GM19238 (cell line): ENCODE data around the gene ZSWIM8.

Experiments used
- DNase-seq: peaks from one replicate; pipeline ENCODE4 v3.0.0; 2011; ENCODE audit warnings: low spot score; ENCODE audit not compliant: insufficient read length

ZSWIM8 gene

GRCh38 chr10:73796766-73797165 is 11.4 kb downstream of the ZSWIM8 start:
- no peak for DNase-seq

DNA sequence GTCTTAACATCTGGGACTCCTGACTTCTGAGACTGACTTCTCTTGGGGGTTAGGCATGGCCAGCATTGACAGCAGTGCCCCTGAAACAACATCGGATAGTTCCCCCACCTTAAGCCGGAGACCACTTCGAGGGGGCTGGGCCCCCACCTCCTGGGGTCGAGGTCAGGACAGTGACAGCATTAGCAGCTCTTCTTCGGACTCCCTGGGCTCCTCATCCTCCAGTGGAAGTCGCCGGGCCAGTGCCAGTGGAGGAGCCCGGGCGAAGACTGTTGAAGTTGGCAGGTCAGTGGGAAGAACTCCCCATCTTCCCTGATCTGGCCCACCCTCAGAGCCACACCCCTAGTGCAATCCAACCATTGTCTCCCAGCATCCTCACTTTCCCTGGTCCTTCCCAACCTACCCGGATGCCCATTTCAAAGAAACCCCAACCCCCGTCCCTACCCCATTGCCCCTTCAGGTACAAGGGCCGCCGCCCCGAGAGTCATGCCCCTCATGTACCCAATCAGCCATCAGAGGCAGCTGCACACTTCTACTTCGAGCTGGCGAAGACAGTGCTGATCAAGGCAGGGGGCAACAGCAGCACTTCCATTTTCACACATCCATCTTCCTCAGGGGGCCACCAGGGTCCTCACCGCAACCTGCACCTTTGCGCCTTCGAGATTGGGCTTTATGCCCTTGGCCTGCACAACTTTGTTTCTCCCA is 12.1 kb downstream of the ZSWIM8 start:
- no peak for DNase-seq

- DNase-seq, result no peak
Observed at GRCh38 chr10:73798087-73798486, 12.7 kb downstream of the ZSWIM8 start.

DNA sequence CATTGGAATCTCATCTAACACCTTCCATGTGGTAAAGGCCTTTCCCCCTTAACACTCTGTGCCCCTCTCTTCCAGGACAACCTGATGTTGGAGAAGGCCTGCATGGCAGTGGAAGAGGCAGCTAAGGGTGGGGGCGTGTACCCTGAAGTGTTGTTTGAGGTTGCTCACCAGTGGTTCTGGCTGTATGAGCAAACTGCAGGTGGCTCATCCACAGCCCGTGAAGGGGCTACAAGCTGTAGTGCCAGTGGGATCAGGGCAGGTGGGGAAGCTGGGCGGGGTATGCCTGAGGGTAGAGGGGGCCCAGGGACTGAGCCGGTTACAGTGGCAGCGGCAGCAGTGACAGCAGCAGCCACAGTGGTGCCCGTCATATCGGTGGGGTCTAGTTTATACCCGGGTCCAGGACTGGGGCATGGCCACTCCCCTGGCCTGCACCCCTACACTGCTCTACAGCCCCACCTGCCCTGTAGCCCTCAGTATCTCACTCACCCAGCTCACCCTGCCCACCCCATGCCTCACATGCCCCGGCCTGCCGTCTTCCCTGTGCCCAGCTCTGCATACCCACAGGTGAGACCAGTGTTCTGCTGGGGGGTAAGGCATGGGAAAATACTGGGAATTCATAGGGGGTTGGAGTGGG is 13.6 kb downstream of the ZSWIM8 start:
- no peak for DNase-seq

GRCh38 chr10:73799899-73800559 is 14.6 kb downstream of the ZSWIM8 start:
- DNase-seq, result no peak

GRCh38 chr10:73800560-73801252 is 15.3 kb downstream of the ZSWIM8 start:
- no peak for DNase-seq

GRCh38 chr10:73801253-73801590 is 15.8 kb downstream of the ZSWIM8 start:
- DNase-seq, result no peak

- no peak for DNase-seq
Observed at GRCh38 chr10:73802276-73802991, 17.0 kb downstream of the ZSWIM8 start.

DNA sequence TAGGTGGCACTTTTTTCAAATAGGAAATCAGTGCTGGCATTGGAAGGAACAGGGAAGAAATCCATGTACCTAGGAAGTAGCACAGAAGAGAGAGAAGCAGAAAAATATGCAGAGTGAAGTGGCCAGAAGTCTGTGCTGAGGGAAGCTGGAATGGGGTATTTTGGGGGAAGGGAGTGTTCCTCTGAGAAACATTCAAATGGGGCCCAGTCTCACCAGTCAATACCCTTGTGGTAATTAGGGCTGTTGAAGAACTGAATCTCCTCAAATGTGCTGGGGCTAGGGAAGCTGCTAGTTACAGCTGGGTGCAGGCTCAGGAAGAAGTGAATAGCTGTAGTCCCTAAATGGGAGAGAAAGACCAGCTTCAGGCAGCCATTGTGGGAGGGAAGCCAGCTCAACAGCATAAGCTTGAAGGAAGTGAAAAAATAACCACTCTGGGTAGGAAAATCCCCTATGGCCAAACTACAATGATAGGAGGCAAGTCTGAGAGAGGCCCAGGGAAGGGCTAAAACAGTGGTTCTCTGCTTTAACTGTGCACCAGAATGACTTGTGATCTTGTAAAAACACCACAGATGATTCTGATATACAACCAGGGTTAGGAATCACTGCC is 18.4 kb downstream of the ZSWIM8 start:
- DNase-seq, result peak; percentile 45

GRCh38 chr10:73806176-73806950 is 21.0 kb downstream of the ZSWIM8 start:
- no peak for DNase-seq

DNA sequence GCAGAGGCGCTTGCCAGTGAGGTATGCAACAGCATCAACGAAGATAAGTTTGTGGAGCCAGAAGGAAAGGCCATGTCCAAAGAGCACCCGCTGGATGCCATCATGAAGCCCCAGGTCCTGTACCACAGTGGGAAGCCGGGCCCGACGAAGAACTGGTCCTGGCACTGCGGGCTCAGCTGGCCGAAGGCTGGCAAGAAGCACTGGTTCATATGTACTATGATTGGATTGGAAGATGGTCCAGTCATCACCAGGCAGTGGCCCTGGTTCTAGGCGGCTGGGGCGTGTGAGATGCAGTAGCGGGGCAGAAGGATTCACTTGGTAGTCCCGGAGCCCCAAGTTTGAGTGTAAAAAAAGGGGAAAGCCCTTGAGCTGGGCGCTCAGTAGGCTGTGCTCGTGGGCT is 22.1 kb downstream of the ZSWIM8 start:
- DNase-seq, result no peak

DNA sequence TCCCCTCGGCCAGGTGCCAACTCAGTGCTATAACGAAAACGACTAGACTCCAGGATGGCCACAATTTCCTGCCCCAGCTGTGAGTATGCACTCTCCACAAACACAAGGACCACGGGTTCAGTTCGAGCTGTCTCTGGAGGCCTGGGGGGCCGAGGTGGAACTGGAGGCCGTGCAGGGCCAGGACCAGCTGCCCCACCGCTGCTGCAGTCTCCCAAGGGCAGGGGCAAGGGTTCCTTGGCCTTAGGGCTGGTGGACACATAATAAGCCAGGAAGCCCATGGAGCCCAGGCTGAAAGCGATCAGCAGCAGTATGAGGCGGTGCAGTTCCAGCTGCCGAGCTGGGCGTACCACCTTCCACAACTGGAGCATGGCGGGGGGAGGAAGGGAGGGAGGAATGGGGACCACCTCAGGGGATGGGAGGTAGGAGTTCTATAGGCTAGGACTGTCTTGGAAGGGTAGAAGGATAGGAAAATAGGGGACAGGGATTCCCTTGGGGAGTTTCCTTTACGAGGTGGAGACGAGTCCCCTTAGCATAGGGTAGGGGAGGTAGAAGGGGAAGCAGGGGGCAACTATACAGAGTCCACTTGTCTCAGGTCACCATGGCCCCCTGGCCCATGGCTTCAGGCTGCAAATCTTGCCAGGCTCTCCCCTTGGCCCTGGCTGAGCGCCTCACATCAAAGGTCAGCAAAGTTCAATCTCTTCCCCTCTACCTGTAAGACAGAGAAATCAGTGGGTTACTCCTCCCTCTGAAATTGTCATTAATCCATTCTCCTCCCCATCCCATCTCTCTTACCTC is 22.8 kb downstream of the ZSWIM8 start:
- DNase-seq, result no peak

- no peak for DNase-seq
Observed at GRCh38 chr10:73809061-73809818, 23.8 kb downstream of the ZSWIM8 start.

GRCh38 chr10:73810358-73810734 is 24.9 kb downstream of the ZSWIM8 start:
- no peak for DNase-seq

- DNase-seq, result peak; percentile 67
Observed at GRCh38 chr10:73810735-73811465, 25.5 kb downstream of the ZSWIM8 start.

DNA sequence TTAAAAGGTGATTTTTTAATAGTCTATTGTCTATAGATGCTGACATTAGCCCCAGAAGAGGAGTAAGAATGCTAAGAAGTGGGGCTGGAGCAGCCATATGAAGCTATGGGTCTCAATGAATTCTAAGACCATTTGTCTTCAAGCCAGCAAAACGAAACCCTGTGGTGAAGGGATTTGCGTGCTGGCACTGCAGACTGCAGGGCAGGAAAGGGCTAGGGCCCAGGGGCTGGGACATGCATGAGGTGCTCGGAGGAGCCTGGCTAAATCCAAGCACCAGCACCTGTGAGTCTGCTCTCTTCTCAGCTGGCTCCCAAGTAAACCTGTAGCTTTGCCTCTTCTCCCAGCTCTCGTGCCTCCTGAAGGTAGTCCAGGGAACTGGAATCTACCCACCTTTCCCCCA is 27.3 kb downstream of the ZSWIM8 start:
- no peak for DNase-seq

DNA sequence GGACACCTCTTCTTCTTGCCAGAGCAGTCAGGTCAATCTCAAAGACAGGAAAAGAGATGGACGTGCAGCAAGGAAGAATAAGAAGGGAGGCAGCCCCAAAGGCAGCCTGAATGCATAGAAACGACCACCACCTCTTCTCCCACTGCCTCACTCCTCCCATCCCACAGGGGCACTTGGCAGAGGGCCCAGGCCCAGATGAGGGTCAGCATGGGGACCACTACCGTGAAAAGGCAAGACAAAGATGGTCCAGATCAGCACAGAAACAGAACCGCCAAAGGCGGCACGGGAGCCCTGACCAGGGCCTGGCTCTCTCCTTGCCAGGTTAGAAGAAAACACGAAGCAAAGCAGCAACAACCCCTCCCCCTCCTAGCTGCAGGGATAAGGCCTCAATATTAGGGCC is 27.9 kb downstream of the ZSWIM8 start:
- DNase-seq, result no peak

DNA sequence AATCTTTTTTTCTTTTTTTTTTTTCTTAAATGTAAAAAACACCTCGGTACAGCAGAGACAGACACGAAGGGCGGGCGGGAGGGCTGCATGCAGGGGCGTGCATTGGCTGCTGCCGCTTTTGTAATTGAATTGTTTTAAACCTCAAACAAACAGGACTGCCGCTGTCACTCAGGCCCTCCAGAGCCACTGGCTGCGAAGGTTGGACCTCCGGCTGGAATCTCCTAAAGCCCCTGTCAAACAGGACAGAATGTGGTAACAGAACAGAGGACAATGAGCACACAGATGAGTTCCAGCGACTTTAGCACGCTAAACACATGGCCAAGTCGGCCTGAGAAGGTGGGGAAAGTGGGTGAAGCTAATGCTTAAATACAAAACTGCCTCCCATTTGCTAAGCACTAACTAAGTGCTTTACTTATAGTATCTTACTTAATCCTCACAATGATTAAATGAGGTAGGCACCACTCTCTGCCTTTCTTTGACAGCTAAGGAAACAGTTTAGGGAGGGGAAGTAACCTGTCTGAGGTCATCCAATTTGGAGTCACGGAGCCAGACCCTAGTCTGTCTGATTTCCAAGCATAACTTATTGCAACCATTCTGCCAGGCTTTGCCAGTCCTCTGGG is 29.0 kb downstream of the ZSWIM8 start:
- no peak for DNase-seq
